GM19467 (cell line): ENCODE data around the gene CCDC50.

ENCODE experiments used
- ATAC-seq: cut with Tn5 transposase; IDR thresholded peaks from one replicate; pipeline ENCODE4 v1.9.1; 2021; ENCODE audit warnings: mild to moderate bottlenecking, moderate library complexity; ENCODE audit not compliant: unreplicated experiment

The CCDC50 gene

DNA sequence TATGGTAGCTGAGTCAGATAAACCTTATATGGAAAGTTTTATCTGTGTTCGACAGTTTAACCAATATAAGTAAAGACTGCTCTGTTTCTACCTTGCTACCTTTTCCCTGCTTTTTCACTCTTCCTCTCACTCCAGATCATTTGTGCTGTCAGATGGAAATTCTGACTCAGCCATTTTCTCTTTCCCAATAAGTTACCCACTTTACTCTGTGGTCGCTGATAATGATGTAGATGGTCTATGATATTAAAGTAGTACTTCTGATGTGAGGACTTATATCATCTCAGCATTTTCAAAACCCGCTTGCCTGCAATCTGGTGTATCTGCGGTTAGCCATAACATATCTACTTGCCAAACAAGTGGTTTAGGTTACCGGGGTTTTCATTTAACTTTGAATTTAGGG is 16.1 kb downstream of the CCDC50 start:
- no peak for ATAC-seq

- no peak for ATAC-seq
Measured at GRCh38 chr3:191347228-191347627, 18.0 kb downstream of the CCDC50 start.

DNA sequence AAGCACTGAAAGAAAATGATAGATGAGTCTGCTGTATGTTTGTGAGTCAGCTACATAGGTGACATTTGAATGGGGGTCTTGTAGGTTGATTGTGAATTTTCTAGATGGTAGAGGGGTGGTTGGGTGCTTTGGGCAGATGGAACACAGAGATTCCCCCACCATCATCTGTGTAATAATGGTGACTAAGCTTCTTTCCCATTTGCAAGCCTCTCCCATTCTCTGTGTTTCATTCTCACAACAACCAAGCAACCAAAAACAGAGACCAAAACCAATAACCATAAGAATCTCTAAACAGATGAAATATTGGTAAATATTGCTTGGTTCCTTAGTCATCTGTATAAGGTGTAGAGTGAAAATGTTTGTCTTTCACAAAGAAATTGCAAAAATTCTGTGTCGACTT is 18.9 kb downstream of the CCDC50 start:
- no peak for ATAC-seq

- no peak for ATAC-seq
Measured at GRCh38 chr3:191350396-191351090, 21.3 kb downstream of the CCDC50 start.

- no peak for ATAC-seq
Measured at GRCh38 chr3:191352014-191352413, 22.8 kb downstream of the CCDC50 start.

DNA sequence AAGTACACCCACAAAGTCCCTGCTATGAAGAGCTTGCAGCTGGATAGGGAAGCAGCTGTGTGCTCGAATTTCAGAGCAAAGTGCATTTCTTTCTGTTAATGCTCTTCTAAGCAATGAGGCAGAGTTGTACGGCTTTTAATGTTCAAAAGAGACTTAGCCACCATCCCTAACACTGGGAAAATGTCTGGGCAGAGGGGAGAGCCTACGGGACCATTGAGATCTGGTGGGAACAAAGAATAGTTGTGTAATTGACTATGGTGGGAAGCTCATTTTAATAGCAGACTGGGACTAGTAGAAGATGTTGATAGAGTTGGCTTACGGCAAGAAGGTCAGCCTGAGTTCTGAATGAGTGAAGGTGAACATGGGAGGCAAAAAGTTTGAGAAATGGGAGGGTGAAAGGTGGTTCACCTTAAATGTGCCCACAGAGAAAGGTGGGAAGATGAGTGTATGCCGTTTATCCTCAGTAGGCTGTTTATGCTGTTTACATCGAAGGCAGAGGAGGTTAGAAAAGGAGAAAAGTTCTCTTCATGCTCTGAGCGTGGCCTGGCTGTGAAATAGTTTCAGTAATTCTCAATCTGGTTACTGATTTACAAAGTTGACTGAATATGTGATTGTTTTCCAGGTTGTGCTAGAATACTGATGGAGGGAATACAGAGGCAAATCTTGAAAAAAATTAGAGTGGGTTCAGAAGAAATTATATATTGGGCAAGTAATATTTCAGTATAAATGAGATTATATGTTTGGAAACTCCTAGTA is 24.0 kb downstream of the CCDC50 start:
- ATAC-seq: peak; percentile 35

DNA sequence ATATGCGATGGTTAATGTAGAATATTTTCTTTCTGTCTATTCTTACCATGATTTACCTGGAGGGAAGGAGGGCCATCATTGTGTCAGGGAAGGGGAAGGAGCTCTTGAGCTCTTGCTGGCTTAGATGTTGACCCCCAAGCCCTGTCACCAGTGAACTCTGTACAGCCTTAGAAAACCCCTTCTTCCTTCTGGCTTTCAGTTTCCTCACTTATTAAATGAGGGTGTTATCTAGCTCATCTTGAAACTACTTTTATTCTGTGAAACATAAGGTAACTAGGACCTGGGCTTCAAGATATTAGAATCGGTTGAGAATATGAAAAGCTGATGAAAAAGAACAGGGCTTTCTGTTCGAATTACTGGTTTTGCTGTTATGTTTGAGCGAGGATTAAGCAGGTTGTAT is 26.2 kb downstream of the CCDC50 start:
- ATAC-seq: peak; percentile 72

- no peak for ATAC-seq
Measured at GRCh38 chr3:191356631-191357439, 27.6 kb downstream of the CCDC50 start.

DNA sequence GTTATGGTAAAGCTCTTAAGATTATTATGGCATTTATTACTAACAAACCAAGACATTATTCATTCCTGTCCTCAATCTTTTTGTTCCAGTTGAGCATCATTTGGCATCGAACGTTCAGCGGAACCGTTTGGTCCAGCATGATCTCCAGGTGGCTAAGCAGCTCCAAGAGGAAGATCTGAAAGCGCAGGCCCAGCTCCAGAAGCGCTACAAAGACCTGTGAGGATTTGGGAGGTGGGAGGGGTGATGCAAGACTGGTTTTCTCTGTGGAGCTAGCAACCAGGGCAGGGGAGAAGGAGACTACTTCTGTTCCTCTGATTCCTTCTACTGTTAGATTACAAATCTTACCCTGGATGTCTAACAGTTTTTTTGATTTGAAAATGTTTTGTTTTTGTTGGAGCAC is 28.7 kb downstream of the CCDC50 start:
- no peak for ATAC-seq

- no peak for ATAC-seq
Measured at GRCh38 chr3:191358929-191359328, 29.7 kb downstream of the CCDC50 start.

DNA sequence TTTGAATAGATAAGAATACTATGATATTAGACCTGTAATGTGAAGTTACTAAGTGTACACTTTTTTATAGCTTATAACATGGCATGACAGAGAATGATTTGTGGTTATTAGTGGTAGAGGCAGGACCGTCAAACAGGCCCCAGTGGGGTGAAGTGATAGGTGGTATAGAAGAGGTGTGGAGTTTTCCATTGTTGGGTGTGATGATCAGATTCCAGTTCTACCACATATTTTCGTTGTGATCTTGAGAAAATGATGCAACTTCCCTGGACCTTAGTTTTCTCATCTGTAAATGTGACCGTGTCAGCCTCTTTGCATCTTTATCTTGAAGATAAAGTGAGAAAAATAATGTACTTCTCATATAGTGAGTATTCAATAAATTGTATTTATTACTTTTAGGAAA is 31.4 kb downstream of the CCDC50 start:
- no peak for ATAC-seq

- ATAC-seq: no peak
Measured at GRCh38 chr3:191361456-191361855, 32.3 kb downstream of the CCDC50 start.

DNA sequence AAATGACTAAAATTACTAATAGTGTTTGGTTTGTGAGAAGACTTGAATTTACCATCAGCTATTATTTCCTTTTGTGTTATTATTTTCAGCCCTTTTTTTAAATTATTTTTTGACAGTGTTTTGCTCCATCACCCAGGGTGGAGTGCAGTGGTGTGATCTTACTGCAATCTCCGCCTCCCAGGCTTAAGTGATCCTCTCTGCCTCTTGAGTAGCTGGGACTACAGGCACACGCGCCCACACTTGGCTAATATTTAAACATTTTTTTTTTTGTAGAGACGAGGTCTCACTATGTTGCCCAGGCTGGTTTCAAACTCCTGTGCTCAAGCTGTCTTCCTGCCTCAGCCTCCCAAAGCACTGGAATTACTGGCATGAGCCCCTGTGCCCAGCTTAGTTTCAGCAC is 32.8 kb downstream of the CCDC50 start:
- no peak for ATAC-seq

- ATAC-seq: no peak
Measured at GRCh38 chr3:191362524-191363090, 33.4 kb downstream of the CCDC50 start.

DNA sequence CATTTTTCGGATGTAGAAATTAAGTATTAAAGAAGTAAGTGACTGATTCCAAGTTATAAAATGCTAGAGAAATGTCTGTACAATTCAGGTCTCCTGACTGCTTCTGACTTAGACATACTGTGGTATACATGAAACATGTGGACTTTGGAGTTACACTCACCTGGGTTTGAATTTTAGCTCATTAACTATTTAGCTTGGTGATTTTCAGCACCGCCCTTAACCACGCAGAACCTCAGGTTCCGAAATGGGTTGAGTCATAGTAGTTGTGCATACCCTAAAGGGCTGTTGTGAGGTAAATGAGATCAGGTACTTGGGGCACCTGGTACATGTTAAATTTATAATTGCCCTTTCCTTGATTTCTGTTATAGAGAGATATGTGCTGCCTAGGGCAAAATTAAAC is 34.0 kb downstream of the CCDC50 start:
- no peak for ATAC-seq

- ATAC-seq: no peak
Measured at GRCh38 chr3:191366675-191367074, 37.5 kb downstream of the CCDC50 start.

- no peak for ATAC-seq
Measured at GRCh38 chr3:191368755-191369615, 39.8 kb downstream of the CCDC50 start.

GRCh38 chr3:191369616-191370010 is 40.4 kb downstream of the CCDC50 start:
- ATAC-seq: no peak

DNA sequence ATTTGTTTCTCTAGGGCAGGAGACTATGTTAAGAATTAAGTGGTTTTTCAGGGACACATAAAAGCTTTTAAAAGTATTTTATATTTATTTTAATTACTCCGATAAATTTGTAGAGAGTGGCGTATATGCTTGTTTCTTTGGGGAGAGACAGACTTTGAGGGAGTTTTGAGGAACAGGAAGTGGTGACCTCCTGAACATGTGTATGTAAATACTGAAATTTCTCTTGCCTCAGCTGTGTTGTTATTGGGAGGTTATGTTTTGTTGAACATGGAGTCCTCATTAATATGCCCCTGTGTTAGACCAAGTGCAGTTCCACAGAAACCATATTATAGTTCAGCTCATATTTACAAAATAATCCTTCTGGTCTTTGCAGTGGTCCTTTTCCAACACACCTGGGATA is 42.9 kb downstream of the CCDC50 start:
- no peak for ATAC-seq

DNA sequence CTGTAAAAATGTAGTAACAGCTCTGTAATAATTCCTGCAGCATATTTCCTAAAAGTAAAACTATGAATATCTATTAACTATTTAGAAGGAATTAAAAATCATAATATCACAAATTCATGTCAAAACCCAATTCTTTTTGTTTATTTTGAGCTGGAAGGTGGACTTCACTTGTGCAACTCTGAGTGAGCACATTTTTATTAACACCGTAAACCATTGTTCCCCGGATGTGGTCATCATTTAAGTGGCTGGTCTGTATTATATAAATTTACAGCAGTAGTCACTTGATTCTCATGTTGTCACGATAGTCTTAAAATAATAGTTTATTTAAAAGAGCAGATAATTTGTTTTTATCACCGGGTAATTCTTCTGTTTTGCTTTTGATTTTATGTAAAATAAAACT is 44.1 kb downstream of the CCDC50 start:
- ATAC-seq: no peak
